ENCODE results near the gene LRFN5.

- TF ChIP-seq EZH2 (IDR thresholded peaks at IDR 0.05; ENCODE audit: low read length, missing control alignments): no peak
- TF ChIP-seq, protein P1, sequence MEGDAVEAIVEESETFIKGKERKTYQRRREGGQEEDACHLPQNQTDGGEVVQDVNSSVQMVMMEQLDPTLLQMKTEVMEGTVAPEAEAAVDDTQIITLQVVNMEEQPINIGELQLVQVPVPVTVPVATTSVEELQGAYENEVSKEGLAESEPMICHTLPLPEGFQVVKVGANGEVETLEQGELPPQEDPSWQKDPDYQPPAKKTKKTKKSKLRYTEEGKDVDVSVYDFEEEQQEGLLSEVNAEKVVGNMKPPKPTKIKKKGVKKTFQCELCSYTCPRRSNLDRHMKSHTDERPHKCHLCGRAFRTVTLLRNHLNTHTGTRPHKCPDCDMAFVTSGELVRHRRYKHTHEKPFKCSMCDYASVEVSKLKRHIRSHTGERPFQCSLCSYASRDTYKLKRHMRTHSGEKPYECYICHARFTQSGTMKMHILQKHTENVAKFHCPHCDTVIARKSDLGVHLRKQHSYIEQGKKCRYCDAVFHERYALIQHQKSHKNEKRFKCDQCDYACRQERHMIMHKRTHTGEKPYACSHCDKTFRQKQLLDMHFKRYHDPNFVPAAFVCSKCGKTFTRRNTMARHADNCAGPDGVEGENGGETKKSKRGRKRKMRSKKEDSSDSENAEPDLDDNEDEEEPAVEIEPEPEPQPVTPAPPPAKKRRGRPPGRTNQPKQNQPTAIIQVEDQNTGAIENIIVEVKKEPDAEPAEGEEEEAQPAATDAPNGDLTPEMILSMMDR (conservative IDR thresholded peaks at IDR 0.05 in 1 of 2, IDR thresholded peaks at IDR 0.05 in 1 of 2; ENCODE audit: low read depth in 1 of 2, low read length in 2 of 2): peak in 1 of 2 donors; percentile 58
Measured at GRCh38 chr14:41925409-41925808, 318.7 kb downstream of the LRFN5 start.
